Measurements from ENCODE around the gene CYP3A7. TPM values are rescaled to one million over a fixed set of nuclear protein-coding genes. Genes with fewer than 3 reads are reported as not detected.

Gene CYP3A7
- total RNA-seq, 1 donor from 2014 or later, result 1.6 TPM

DNA sequence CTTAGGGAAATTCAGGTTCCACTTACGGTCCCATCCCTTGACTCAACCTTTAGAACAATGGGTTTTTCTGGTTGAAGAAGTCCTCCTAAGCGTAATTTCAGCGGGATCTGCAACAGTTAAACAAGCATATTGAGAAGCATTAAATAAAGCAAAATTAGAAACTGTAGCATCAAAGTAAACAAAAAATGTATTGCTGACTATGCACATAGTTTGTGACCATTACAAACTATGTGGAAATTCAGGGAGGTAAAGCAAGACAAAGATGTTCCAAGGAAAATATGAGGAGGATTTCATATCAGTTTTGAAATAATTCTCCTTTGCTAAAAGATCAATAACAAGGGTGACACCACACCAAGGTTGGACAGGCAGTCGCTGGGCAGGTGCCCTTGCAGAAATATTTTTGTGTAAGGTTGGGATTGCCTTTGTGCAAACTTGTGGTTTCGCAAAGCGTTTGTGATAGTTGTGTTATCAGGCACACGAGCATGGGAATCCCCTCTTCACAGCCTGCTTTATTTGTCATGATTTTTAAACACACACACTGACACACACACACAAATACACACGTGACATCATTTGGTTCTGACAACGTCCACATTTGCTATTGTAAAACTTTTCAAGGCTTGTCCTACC is 49.8 kb downstream of the CYP3A7 start:
- ATAC-seq, result no peak
- TF ChIP-seq, protein P1, sequence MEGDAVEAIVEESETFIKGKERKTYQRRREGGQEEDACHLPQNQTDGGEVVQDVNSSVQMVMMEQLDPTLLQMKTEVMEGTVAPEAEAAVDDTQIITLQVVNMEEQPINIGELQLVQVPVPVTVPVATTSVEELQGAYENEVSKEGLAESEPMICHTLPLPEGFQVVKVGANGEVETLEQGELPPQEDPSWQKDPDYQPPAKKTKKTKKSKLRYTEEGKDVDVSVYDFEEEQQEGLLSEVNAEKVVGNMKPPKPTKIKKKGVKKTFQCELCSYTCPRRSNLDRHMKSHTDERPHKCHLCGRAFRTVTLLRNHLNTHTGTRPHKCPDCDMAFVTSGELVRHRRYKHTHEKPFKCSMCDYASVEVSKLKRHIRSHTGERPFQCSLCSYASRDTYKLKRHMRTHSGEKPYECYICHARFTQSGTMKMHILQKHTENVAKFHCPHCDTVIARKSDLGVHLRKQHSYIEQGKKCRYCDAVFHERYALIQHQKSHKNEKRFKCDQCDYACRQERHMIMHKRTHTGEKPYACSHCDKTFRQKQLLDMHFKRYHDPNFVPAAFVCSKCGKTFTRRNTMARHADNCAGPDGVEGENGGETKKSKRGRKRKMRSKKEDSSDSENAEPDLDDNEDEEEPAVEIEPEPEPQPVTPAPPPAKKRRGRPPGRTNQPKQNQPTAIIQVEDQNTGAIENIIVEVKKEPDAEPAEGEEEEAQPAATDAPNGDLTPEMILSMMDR (IDR thresholded peaks at IDR 0.05), result no peak

DNA sequence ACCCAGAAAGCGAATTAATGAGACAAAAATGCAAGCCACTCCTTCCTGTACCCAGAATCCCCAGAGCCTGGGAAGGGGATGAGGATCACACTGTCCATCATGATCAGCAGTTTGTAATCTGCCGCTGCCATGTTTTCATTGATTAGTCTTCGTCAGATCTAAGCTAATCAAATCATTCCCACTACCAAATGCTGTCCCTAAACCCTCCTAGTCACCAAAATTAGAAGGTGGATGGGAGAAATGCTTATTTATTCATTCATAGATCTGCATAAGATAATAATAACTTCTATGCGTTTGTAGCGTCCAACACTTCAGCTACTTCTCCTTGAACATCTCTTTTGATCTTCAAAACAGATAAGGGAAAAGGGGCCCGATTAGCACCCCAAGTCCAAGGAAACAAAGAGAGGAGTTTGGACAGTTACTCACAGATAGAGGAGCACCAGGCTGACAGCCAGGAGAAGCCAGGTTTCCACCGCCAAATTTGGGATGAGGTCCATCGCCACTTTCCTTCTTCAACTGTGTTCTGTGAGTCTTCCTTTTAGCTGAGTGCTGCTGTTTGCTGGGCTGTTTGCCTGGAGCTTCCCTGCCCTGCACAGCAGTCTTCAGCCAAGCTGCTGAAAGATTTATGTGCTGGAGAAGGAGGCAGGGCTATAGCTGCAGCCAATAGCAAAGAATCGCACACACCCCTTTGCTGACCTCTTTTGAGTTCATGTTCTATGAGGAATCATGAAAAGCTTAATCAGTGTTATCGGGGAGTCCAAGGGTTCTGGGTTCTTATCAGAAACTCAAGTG is 55.4 kb downstream of the CYP3A7 start, which contains the start of gene CYP3A5:
Gene CYP3A5 (minus strand): TSS at position 597 of the 792 bp plus-strand sequence. CDS start 100 bp downstream, at position 497.
- no peaks in the 10 kb centered on the region for H3K27me3 ChIP-seq
- no peaks in the 10 kb centered on the region for H3K36me3 ChIP-seq
- TF ChIP-seq, protein P1 (IDR thresholded peaks at IDR 0.05), result no peak
- H3K4me3 ChIP-seq, result peak within 1 kb of the TSS; percentile 40
- H3K27ac ChIP-seq, result no peak within 1 kb of the TSS
- DNase-seq, result no peak
- H3K9me3 ChIP-seq, result no peaks in the 10 kb centered on the region
- peak; percentile 81 for ATAC-seq
- H3K4me1 ChIP-seq, result no peaks in the 10 kb centered on the region
- intact Hi-C loops (cut with DNase I), result no loop called here

More for the DNA sequence above, 49.8 kb downstream of the CYP3A7 start:
- Histone ChIP-seq H3K27ac (no peak overlapping the region), H3K27me3 (no peaks in the 10 kb centered on the region), H3K36me3 (no peaks in the 10 kb centered on the region), H3K9me3 (no peaks in the 10 kb centered on the region), H3K4me3 (no peak overlapping the region), H3K4me1 (no peaks in the 10 kb centered on the region)
- no peak for DNase-seq
- intact Hi-C loops (cut with DNase I), result no loop called here

DNA sequence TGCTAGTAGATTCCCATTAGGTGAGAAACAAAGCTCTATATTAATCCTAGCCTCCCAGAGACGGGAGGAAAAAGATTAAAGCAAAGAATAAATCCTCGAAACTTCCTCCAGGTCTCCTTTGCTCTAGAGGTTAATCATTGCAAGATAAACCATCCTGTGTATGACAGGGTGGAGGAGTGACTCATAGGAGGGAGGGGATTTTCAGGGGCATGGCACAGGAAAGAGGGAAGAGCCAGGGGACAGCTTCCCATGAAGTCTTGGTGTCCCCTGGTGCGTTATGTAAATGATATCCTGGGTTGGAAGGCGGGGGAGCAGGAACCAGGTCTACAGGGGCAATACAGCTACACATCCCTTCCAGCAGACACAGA is 56.0 kb downstream of the CYP3A7 start:
- Histone ChIP-seq H3K4me1 (no peaks in the 10 kb centered on the region), H3K27me3 (no peaks in the 10 kb centered on the region), H3K36me3 (no peaks in the 10 kb centered on the region), H3K9me3 (no peaks in the 10 kb centered on the region), H3K4me3 (peak overlapping the region; percentile 40), H3K27ac (no peak overlapping the region)
- TF ChIP-seq, protein P1 (IDR thresholded peaks at IDR 0.05), result no peak
- intact Hi-C loops (cut with DNase I), result no loop called here
- ATAC-seq, result peak; percentile 66
- DNase-seq, result no peak

DNA sequence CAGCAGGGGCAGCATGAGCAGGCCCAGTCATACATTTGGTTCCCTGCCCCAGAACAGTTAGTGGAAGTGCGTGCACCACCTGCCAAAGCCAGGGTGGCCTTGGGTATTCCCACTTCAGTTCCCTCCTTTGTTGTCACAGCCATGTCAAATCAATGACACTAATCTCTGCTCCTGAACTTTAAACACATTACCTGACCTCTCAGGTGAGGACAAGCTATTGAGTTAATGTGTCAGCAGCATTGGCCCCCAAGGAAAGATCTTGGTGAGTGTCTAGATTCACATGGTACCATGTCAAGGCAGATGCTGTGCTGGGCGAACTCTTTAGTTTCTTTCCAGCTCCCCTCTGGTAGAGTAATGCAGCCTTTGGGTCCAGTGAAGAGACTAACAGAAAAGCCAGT is 57.3 kb downstream of the CYP3A7 start:
- peaks cover 6% of the 10 kb centered on the region for H3K36me3 ChIP-seq
- no peaks in the 10 kb centered on the region for H3K9me3 ChIP-seq
- no peaks in the 10 kb centered on the region for H3K4me1 ChIP-seq
- no peak overlapping the region for H3K4me3 ChIP-seq
- H3K27ac ChIP-seq, result no peak overlapping the region
- DNase-seq (no peak), ATAC-seq (no peak)
- TF ChIP-seq, protein P1 (IDR thresholded peaks at IDR 0.05), result no peak
- intact Hi-C loops (cut with DNase I), result no loop called here
- no peaks in the 10 kb centered on the region for H3K27me3 ChIP-seq

DNA sequence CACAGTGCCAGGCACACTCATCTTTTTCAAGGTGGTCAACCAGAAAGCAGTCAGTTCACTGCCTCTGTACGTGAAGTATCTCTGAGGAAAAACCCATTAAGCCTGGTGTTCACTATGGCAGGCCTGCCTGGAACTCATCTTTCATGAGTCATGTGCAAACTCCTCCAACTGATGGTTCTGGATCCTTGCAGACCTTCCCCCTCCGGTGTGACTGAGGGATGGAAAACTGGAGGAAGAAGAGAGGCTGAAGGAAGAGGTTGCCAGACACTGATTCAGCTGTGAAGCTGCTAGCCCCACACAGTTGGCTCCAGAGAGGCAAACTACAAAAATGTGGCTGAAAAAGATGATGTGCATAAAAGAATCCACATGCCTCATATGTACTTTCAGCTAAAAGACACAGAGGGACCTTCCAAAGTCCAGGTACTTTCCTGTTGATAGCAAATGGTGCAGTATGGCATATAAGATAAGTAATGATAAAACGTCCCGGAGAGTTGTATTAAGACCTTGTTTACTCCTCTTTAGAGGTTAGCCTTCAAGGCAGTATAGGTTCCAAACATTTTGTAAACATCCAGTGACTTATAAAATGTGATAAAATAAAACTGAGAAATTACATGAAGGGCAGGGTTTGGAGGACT is 57.9 kb downstream of the CYP3A7 start:
- Histone ChIP-seq H3K4me3 (no peak overlapping the region), H3K36me3 (peaks cover 9% of the 10 kb centered on the region), H3K9me3 (no peaks in the 10 kb centered on the region), H3K4me1 (no peaks in the 10 kb centered on the region), H3K27me3 (no peaks in the 10 kb centered on the region), H3K27ac (no peak overlapping the region)
- DNase-seq, result no peak
- intact Hi-C loops (cut with DNase I), result no loop called here
- no peak for ATAC-seq
- TF ChIP-seq, protein P1 (IDR thresholded peaks at IDR 0.05), result no peak
